ENCODE results near the gene ARPP21. TPM values are rescaled to one million over a fixed set of nuclear protein-coding genes. Genes with fewer than 3 reads are reported as not detected.
"Not testable (repeated sequence)": the region's sequence is repeated elsewhere in the genome, so short reads cannot be mapped to it uniquely, and the experiment has no call there.

The ARPP21 gene
- polyA plus RNA-seq, 1 donor, result 219 TPM

GRCh38 chr3:35780800-35781199 is 141.5 kb downstream of the ARPP21 start:
- no peak for DNase-seq (ENCODE audit: low read depth)

- DNase-seq (ENCODE audit: low read depth), result no peak
These were observed 142.2 kb downstream of the ARPP21 start for GRCh38 chr3:35781558-35781957.

- DNase-seq (ENCODE audit: low read depth), result no peak
These were observed 143.0 kb downstream of the ARPP21 start for GRCh38 chr3:35782355-35782754.

GRCh38 chr3:35784169-35784568 is 144.8 kb downstream of the ARPP21 start:
- no peak for DNase-seq (ENCODE audit: low read depth)

- no peak for DNase-seq (ENCODE audit: low read depth)
These were observed 146.0 kb downstream of the ARPP21 start for GRCh38 chr3:35785234-35785888.

GRCh38 chr3:35787936-35788335 is 148.6 kb downstream of the ARPP21 start:
- no peak for DNase-seq (ENCODE audit: low read depth)

- DNase-seq (ENCODE audit: low read depth), result no peak
These were observed 149.9 kb downstream of the ARPP21 start for GRCh38 chr3:35789042-35789831.

GRCh38 chr3:35790764-35791163 is 151.4 kb downstream of the ARPP21 start:
- no peak for DNase-seq (ENCODE audit: low read depth)

GRCh38 chr3:35793667-35794066 is 154.3 kb downstream of the ARPP21 start:
- DNase-seq (ENCODE audit: low read depth), result no peak

GRCh38 chr3:35800960-35801459 is 161.7 kb downstream of the ARPP21 start:
- no peak for DNase-seq (ENCODE audit: low read depth)

- DNase-seq (ENCODE audit: low read depth), result no peak
These were observed 175.2 kb downstream of the ARPP21 start for GRCh38 chr3:35814531-35814930.

- DNase-seq (ENCODE audit: low read depth), result not testable (repeated sequence)
These were observed 176.5 kb downstream of the ARPP21 start for GRCh38 chr3:35815796-35816195.

- no peak for DNase-seq (ENCODE audit: low read depth)
These were observed 177.9 kb downstream of the ARPP21 start for GRCh38 chr3:35817216-35817615.

GRCh38 chr3:35832140-35832571 is 192.8 kb downstream of the ARPP21 start:
- DNase-seq (ENCODE audit: low read depth), result no peak
